ENCODE measurements around the gene RSBN1L. TPM values are rescaled to one million over a fixed set of nuclear protein-coding genes. Genes with fewer than 3 reads are reported as not detected.

RSBN1L gene
- polyA plus RNA-seq, 1 experiment = 14.0 TPM

- Histone ChIP-seq H3K9me3 (ENCODE audit: control insufficient read depth, insufficient read depth, low read length) (no peaks in the 10 kb centered on the region), H3K4me3 (ENCODE audit: low read depth, low read length) (no peak overlapping the region), H3K27ac (ENCODE audit: low read depth, low read length) (no peak overlapping the region), H3K27me3 (ENCODE audit: control insufficient read depth, insufficient read depth, low read length) (no peaks in the 10 kb centered on the region)
- DNase-seq (ENCODE audit: low read depth, low spot score) = peak; percentile 53
- POLR2A ChIA-PET = interaction anchor here (1.2 to 2.7 kb wide), 3 partner anchors 9 to 179 kb away, joined by 4 to 13 read pairs (median 7); partner anchors contain the start of gene RSBN1L
- CTCF ChIA-PET = interaction anchor here (0.6 to 2.2 kb wide), 5 partner anchors 9 to 248 kb away, joined by 3 to 8 read pairs (median 4); no protein-coding TSS in a partner anchor
- TF ChIP-seq, protein P1, sequence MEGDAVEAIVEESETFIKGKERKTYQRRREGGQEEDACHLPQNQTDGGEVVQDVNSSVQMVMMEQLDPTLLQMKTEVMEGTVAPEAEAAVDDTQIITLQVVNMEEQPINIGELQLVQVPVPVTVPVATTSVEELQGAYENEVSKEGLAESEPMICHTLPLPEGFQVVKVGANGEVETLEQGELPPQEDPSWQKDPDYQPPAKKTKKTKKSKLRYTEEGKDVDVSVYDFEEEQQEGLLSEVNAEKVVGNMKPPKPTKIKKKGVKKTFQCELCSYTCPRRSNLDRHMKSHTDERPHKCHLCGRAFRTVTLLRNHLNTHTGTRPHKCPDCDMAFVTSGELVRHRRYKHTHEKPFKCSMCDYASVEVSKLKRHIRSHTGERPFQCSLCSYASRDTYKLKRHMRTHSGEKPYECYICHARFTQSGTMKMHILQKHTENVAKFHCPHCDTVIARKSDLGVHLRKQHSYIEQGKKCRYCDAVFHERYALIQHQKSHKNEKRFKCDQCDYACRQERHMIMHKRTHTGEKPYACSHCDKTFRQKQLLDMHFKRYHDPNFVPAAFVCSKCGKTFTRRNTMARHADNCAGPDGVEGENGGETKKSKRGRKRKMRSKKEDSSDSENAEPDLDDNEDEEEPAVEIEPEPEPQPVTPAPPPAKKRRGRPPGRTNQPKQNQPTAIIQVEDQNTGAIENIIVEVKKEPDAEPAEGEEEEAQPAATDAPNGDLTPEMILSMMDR (IDR thresholded peaks at IDR 0.05; ENCODE audit: low read depth, low read length) = no peak
These were observed 9.0 kb upstream of the RSBN1L start for GRCh38 chr7:77687100-77687746.

GRCh38 chr7:77687747-77688144, 8.5 kb upstream of the RSBN1L start:
- POLR2A ChIA-PET = interaction anchor here (1.2 to 2.7 kb wide), 3 partner anchors 8 to 179 kb away, joined by 4 to 13 read pairs (median 7); partner anchors contain the start of gene RSBN1L
- TF ChIP-seq, protein P1 (IDR thresholded peaks at IDR 0.05; ENCODE audit: low read depth, low read length) = no peak
- CTCF ChIA-PET = interaction anchor here (0.6 to 2.2 kb wide), 4 partner anchors 9 to 78 kb away, joined by 3 to 8 read pairs (median 4); no protein-coding TSS in a partner anchor
- Histone ChIP-seq H3K4me3 (ENCODE audit: low read depth, low read length) (no peak overlapping the region), H3K27me3 (ENCODE audit: control insufficient read depth, insufficient read depth, low read length) (no peaks in the 10 kb centered on the region), H3K27ac (ENCODE audit: low read depth, low read length) (no peak overlapping the region), H3K9me3 (ENCODE audit: control insufficient read depth, insufficient read depth, low read length) (no peaks in the 10 kb centered on the region)
- no peak for DNase-seq (ENCODE audit: low read depth, low spot score)

GRCh38 chr7:77690289-77690688, 6.0 kb upstream of the RSBN1L start:
- POLR2A ChIA-PET = no interaction called here
- TF ChIP-seq, protein P1 (IDR thresholded peaks at IDR 0.05; ENCODE audit: low read depth, low read length) = no peak

DNA sequence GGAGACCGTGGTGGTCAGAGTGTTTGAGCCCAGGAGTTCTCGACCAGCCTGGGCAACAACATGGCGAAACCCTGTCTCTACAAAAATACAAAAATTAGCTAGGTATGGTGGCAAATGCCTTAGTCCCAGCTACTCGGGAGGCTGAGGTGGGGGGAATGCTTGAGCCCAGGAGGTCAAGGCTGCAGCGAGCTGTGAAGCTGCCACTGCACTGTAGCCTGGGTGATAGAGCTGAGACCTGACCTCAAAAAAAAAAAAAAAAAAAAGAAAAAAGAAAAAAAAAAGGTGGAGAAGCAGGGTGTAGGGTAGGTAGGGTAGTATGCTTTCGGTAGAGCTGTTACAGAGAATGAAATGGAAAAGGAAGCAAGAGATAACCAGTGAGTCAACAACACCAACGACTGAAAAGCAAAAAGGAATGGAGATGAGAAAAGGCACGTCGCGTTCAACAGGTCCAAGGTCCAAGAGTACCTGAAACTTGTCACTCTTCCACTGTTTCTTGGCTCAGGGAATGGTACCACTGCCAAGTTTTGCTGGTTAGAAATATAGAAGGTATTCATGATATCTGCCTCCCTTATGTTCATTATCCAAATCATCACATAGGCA, 4.3 kb upstream of the RSBN1L start:
- TF ChIP-seq, protein P1 (IDR thresholded peaks at IDR 0.05; ENCODE audit: low read depth, low read length) = no peak
- DNase-seq (ENCODE audit: low read depth, low spot score) = no peak
- POLR2A ChIA-PET = no interaction called here
- H3K27me3 ChIP-seq (ENCODE audit: control insufficient read depth, insufficient read depth, low read length) = no peaks in the 10 kb centered on the region
- no peak overlapping the region for H3K4me3 ChIP-seq (ENCODE audit: low read depth, low read length)
- CTCF ChIA-PET = no interaction called here
- no peak overlapping the region for H3K27ac ChIP-seq (ENCODE audit: low read depth, low read length)
- H3K9me3 ChIP-seq (ENCODE audit: control insufficient read depth, insufficient read depth, low read length) = no peaks in the 10 kb centered on the region

More at GRCh38 chr7:77690289-77690688, 6.0 kb upstream of the RSBN1L start:
- no peak overlapping the region for H3K27ac ChIP-seq (ENCODE audit: low read depth, low read length)
- no peaks in the 10 kb centered on the region for H3K9me3 ChIP-seq (ENCODE audit: control insufficient read depth, insufficient read depth, low read length)
- CTCF ChIA-PET = interaction anchor here (0.5 to 0.8 kb wide), 2 partner anchors 37 to 71 kb away, joined by 3 read pairs; no protein-coding TSS in a partner anchor
- H3K4me3 ChIP-seq (ENCODE audit: low read depth, low read length) = no peak overlapping the region
- DNase-seq (ENCODE audit: low read depth, low spot score) = no peak
- no peaks in the 10 kb centered on the region for H3K27me3 ChIP-seq (ENCODE audit: control insufficient read depth, insufficient read depth, low read length)

Measured in AG04450 (cell line).